A673 (cell line): Measurements from ENCODE around the gene UBE3C.

ENCODE experiments used
- EZH2 ChIP-seq: fragments of 200-600 bp; sonication (generic); IDR thresholded peaks from 2 replicates; pipeline ENCODE4 v1.6.1; 2017; ENCODE audit warnings: borderline replicate concordance, low read depth, mild to moderate bottlenecking, mixed read lengths, antibody characterized with exemption, low read length; ENCODE audit not compliant: poor library complexity, severe bottlenecking
- TF ChIP-seq, protein P1 (sequence below): fragments of 300-800, 200-600 bp; sonication (generic); conservative IDR thresholded peaks from 2 replicates; pipeline ENCODE4 v1.5.1; 2017; ENCODE audit warnings: low read depth, mild to moderate bottlenecking, antibody characterized with exemption, low read length, moderate library complexity, mixed read lengths

GRCh38 chr7:157294773-157295172, 156.0 kb downstream of the UBE3C start:
- TF ChIP-seq, protein P1, sequence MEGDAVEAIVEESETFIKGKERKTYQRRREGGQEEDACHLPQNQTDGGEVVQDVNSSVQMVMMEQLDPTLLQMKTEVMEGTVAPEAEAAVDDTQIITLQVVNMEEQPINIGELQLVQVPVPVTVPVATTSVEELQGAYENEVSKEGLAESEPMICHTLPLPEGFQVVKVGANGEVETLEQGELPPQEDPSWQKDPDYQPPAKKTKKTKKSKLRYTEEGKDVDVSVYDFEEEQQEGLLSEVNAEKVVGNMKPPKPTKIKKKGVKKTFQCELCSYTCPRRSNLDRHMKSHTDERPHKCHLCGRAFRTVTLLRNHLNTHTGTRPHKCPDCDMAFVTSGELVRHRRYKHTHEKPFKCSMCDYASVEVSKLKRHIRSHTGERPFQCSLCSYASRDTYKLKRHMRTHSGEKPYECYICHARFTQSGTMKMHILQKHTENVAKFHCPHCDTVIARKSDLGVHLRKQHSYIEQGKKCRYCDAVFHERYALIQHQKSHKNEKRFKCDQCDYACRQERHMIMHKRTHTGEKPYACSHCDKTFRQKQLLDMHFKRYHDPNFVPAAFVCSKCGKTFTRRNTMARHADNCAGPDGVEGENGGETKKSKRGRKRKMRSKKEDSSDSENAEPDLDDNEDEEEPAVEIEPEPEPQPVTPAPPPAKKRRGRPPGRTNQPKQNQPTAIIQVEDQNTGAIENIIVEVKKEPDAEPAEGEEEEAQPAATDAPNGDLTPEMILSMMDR: no peak
- TF ChIP-seq EZH2: no peak
